Thoracic aorta endothelial cell (primary cell): ENCODE results near the gene ALDH3A1. TPM values are rescaled to one million over a fixed set of nuclear protein-coding genes. Genes with fewer than 3 reads are reported as not detected.

Source experiments
- total RNA-seq: library from RNA; depleted of rRNA; stranded (reverse); fragments of >200 nt; gene quantifications from 2 replicates; pipeline ENCODE4 v1.2.3, GENCODE V29; 2012

ALDH3A1 gene
- 0.93 and 2.1 TPM in 2 replicates for total RNA-seq

GRCh38 chr17:19747829-19748806, at the start of gene ALDH3A1:
ALDH3A1 (minus strand) TSS chr17:19748298; CDS start chr17:19745129, 3,169 bp downstream.

GRCh38 chr17:19716108-19717030, 31.7 kb downstream of the ALDH3A1 start, which contains the start of gene SLC47A2:
SLC47A2 (minus strand) TSS chr17:19716584; CDS start chr17:19716555, 29 bp downstream.

Other genes starting within 250 kb of the ALDH3A1 start
- gene SLC47A1, start 214.4 kb downstream of the ALDH3A1 start, total RNA-seq: 8.6 and 15.4 TPM in 2 replicates
- gene ALDH3A2, start 99.5 kb downstream of the ALDH3A1 start, total RNA-seq: 87.0 and 112 TPM in 2 replicates
- not detected in 2 replicates for gene SLC47A2, start 31.7 kb downstream of the ALDH3A1 start, total RNA-seq
- 12.0 and 20.7 TPM in 2 replicates for gene ULK2, start 119.6 kb upstream of the ALDH3A1 start, total RNA-seq
- 25.9 and 27.2 TPM in 2 replicates for gene AKAP10, start 229.5 kb upstream of the ALDH3A1 start, total RNA-seq